Measurements from ENCODE around the gene CYP4A11.
"Not testable (repeated sequence)": the region's sequence is repeated elsewhere in the genome, so short reads cannot be mapped to it uniquely, and the experiment has no call there.

Gene CYP4A11

GRCh38 chr1:46941135-46941694 lies at the start of gene CYP4A11:
TSS of gene CYP4A11 (minus strand) at chr1:46941476. CDS start at chr1:46941433, 43 bp downstream.
- DNase-seq: no peak

- DNase-seq: not testable (repeated sequence)
Observed at GRCh38 chr1:46990541-46990940, 49.3 kb upstream of the CYP4A11 start.

GRCh38 chr1:46983830-46984586 lies 42.7 kb upstream of the CYP4A11 start:
- no peak for DNase-seq

GRCh38 chr1:46983166-46983829 lies 42.0 kb upstream of the CYP4A11 start:
- DNase-seq: no peak

- no peak for DNase-seq
Observed at GRCh38 chr1:46969014-46969619, 27.8 kb upstream of the CYP4A11 start.

GRCh38 chr1:46962272-46962671 lies 21.0 kb upstream of the CYP4A11 start:
- not testable (repeated sequence) for DNase-seq

GRCh38 chr1:46961066-46961758 lies 19.9 kb upstream of the CYP4A11 start:
- DNase-seq: no peak

GRCh38 chr1:46960250-46960649 lies 19.0 kb upstream of the CYP4A11 start:
- DNase-seq: no peak

GRCh38 chr1:46955116-46955515 lies 13.8 kb upstream of the CYP4A11 start:
- not testable (repeated sequence) for DNase-seq

- not testable (repeated sequence) for DNase-seq
Observed at GRCh38 chr1:46953847-46954246, 12.6 kb upstream of the CYP4A11 start.

GRCh38 chr1:46949417-46949666 lies 8.1 kb upstream of the CYP4A11 start:
- not testable (repeated sequence) for DNase-seq

GRCh38 chr1:46948629-46949416 lies 7.5 kb upstream of the CYP4A11 start:
- peak; percentile 16 for DNase-seq

- DNase-seq: not testable (repeated sequence)
Observed at GRCh38 chr1:46947706-46948105, 6.4 kb upstream of the CYP4A11 start.

GRCh38 chr1:46942086-46942485 lies 810 bp upstream of the CYP4A11 start:
- DNase-seq: no peak

GRCh38 chr1:46940307-46940706 lies 969 bp downstream of the CYP4A11 start:
- DNase-seq: no peak

GRCh38 chr1:46937270-46937669 lies 4.0 kb downstream of the CYP4A11 start:
- no peak for DNase-seq

GRCh38 chr1:46936788-46937187 lies 4.5 kb downstream of the CYP4A11 start:
- no peak for DNase-seq

- DNase-seq: peak; percentile 10
Observed at GRCh38 chr1:46934852-46935251, 6.4 kb downstream of the CYP4A11 start.

- DNase-seq: not testable (repeated sequence)
Observed at GRCh38 chr1:46932020-46932419, 9.3 kb downstream of the CYP4A11 start.

- no peak for DNase-seq
Observed at GRCh38 chr1:46931151-46931550, 10.1 kb downstream of the CYP4A11 start.

GRCh38 chr1:46927249-46927835 lies 13.9 kb downstream of the CYP4A11 start:
- no peak for DNase-seq

GRCh38 chr1:46910790-46911189 lies 30.5 kb downstream of the CYP4A11 start:
- no peak for DNase-seq

Measured in NCI-H2029 (cell line).